Keratinocyte (primary cell): ENCODE data around the gene FBXO46.

Source experiments
- EZH2 ChIP-seq: IDR thresholded peaks from one replicate; pipeline ENCODE4 v1.6.1; 2012; ENCODE audit warnings: inconsistent platforms, mild to moderate bottlenecking, low read length, moderate library complexity
- TF ChIP-seq, protein P1 (sequence below), 3 experiments: IDR thresholded peaks in 1 of 3; conservative IDR thresholded peaks in 1 of 3; optimal IDR thresholded peaks in 1 of 3; 2 replicates in 2 of 3; 3 replicates in 1 of 3; pipeline versions ENCODE3 to v1.5.1; 2011; ENCODE audit warnings: low read length in 3 of 3, mild to moderate bottlenecking in 3 of 3, moderate library complexity in 2 of 3, control low read depth in 1 of 3, inconsistent platforms in 1 of 3; ENCODE audit not compliant: insufficient read depth in 2 of 3; ENCODE audit errors: extremely low read depth in 1 of 3

DNA sequence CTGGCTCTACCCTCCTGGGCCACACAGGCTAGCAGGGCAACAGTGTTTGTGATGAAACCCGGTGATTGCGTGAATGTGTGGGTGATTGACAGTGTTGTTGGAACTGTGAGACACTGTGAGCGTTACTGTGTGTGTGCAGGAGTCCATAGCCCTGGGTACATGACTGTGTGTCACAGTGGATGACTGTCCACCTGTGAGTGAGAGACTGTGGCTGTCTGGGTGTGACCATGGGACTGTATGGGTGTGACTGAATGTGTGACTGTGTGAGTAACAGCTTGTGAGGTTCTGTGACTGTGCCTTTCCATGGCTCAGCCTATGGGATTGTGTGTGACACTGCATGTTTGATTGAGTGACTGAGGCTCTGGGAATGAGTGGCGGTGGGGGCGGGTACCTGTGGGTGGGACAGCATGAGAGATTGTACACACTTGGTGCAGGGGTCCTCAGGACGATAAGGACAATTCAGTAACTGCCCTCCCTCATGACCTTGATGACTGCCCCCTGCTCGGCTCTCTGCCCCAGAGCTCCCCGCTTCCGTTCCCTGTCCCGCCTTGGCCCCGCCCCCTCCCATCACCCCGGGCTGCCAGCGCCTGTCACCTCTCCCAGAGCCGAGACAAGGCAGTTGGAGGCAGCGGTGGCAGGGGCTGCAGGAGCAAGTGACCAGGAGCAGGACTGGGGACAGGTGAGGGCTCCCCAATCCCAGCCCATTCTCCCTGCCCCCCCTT is 62.9 kb downstream of the FBXO46 start, which contains the start of gene GIPR:
- TF ChIP-seq, protein P1, sequence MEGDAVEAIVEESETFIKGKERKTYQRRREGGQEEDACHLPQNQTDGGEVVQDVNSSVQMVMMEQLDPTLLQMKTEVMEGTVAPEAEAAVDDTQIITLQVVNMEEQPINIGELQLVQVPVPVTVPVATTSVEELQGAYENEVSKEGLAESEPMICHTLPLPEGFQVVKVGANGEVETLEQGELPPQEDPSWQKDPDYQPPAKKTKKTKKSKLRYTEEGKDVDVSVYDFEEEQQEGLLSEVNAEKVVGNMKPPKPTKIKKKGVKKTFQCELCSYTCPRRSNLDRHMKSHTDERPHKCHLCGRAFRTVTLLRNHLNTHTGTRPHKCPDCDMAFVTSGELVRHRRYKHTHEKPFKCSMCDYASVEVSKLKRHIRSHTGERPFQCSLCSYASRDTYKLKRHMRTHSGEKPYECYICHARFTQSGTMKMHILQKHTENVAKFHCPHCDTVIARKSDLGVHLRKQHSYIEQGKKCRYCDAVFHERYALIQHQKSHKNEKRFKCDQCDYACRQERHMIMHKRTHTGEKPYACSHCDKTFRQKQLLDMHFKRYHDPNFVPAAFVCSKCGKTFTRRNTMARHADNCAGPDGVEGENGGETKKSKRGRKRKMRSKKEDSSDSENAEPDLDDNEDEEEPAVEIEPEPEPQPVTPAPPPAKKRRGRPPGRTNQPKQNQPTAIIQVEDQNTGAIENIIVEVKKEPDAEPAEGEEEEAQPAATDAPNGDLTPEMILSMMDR (optimal IDR thresholded peaks at IDR 0.05 in 1 of 3, IDR thresholded peaks at IDR 0.05 in 1 of 3, conservative IDR thresholded peaks at IDR 0.05 in 1 of 3; ENCODE audit: extremely low read depth in 1 of 3, insufficient read depth in 2 of 3, low read length in 3 of 3), result no peak
- TF ChIP-seq EZH2, result no peak
